ENCODE results near the gene KCNG1.
A peak's percentile ranks its signal among the peaks of the same experiment; 100 is the strongest.

KCNG1 gene

GRCh38 chr20:50975701-50976330 lies 47.1 kb downstream of the KCNG1 start:
- no peaks in the 10 kb centered on the region for H3K9me3 ChIP-seq (ENCODE audit: control insufficient read depth, insufficient read depth, low read depth, low read length)
- H3K27ac ChIP-seq (ENCODE audit: extremely low read depth, low read depth, low read length): no peak overlapping the region
- ChIA-PET POLR2A (no interaction called here), CTCF (interaction anchor here (1.6 kb wide), 1 partner anchor 181 kb away, joined by 3 read pairs; the partner anchor contains the start of gene BCAS4)
- no peak overlapping the region for H3K4me3 ChIP-seq (ENCODE audit: low read depth, low read length)
- no peaks in the 10 kb centered on the region for H3K4me1 ChIP-seq (ENCODE audit: control insufficient read depth, insufficient read depth, low read length)
- TF ChIP-seq ZIC2 (tag by site-specific recombination; IDR thresholded peaks at IDR 0.05) (peak; percentile 66), ZNF514 (tag by site-specific recombination; IDR thresholded peaks at IDR 0.05) (no peak), HOXD13 (CRISPR knock-in tag; IDR thresholded peaks at IDR 0.05; ENCODE audit: borderline replicate concordance) (no peak)
- no peaks in the 10 kb centered on the region for H3K36me3 ChIP-seq (ENCODE audit: control insufficient read depth in 2 of 2, insufficient read depth in 1 of 2, low read length in 2 of 2)

DNA sequence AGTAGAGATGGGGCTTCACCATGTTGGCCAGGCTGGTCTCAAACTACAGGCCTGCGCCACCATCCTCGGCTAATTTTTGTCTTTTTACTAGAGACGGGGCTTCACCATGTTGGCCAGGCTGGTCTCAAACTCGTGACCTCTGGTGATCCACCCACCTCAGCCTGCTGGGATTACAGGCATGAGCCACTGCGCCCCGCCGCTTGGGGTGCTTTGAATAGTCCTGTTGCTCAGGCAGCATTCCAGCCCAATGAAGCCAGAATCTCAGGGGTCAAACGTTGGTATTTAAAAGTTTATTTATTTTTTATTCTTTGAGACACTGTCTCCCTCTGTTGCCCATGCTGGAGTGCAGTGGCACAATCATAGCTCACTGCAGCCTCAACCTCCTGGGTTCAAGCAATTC lies 53.0 kb downstream of the KCNG1 start:
- H3K4me1 ChIP-seq (ENCODE audit: control insufficient read depth, insufficient read depth, low read length): no peaks in the 10 kb centered on the region
- H3K9me3 ChIP-seq (ENCODE audit: control insufficient read depth, insufficient read depth, low read depth, low read length): no peaks in the 10 kb centered on the region
- no peak for TF ChIP-seq ZNF169 (tag by site-specific recombination; IDR thresholded peaks at IDR 0.05)
- no peak for TF ChIP-seq ZNF624 (tag by site-specific recombination; IDR thresholded peaks at IDR 0.05)
- TF ChIP-seq ZNF138 (tag by site-specific recombination; IDR thresholded peaks at IDR 0.05; ENCODE audit: borderline replicate concordance): no peak
- H3K36me3 ChIP-seq (ENCODE audit: control insufficient read depth in 2 of 2, insufficient read depth in 1 of 2, low read length in 2 of 2): no peaks in the 10 kb centered on the region
- POLR2A ChIA-PET: no interaction called here
- CTCF ChIA-PET: no interaction called here
- H3K4me3 ChIP-seq (ENCODE audit: low read depth, low read length): no peak overlapping the region
- no peak overlapping the region for H3K27ac ChIP-seq (ENCODE audit: extremely low read depth, low read depth, low read length)

DNA sequence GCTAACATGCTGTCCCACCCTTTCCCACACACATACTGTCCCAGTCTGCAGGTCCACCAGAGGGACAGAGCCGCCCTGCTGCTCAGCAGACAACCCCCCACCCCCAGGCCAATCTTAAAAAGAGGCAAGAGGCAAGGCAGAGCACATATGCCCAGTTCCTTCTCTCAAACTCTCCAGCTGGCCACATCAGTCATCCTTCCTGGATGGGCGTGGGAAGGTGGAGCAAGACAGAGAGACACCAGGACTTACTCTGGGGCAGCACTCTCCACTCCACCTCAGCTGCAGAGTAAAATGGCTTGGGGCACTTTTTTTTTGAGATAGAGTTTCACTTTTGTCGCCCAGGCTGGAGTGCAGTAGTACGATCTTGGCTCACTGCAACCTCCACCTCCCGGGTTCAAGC lies 53.5 kb downstream of the KCNG1 start:
- no peak overlapping the region for H3K4me3 ChIP-seq (ENCODE audit: low read depth, low read length)
- TF ChIP-seq, protein P1, sequence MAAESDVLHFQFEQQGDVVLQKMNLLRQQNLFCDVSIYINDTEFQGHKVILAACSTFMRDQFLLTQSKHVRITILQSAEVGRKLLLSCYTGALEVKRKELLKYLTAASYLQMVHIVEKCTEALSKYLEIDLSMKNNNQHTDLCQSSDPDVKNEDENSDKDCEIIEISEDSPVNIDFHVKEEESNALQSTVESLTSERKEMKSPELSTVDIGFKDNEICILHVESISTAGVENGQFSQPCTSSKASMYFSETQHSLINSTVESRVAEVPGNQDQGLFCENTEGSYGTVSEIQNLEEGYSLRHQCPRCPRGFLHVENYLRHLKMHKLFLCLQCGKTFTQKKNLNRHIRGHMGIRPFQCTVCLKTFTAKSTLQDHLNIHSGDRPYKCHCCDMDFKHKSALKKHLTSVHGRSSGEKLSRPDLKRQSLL (tag by site-specific recombination; IDR thresholded peaks at IDR 0.05): no peak
- TF ChIP-seq AEBP2 (tag by site-specific recombination; IDR thresholded peaks at IDR 0.05; ENCODE audit: borderline replicate concordance) (no peak), ZNF19 (tag by site-specific recombination; IDR thresholded peaks at IDR 0.05; ENCODE audit: low read depth) (no peak), YY1 (tag by site-specific recombination; IDR thresholded peaks at IDR 0.05) (no peak), ZNF658 (tag by site-specific recombination; IDR thresholded peaks at IDR 0.05) (no peak), ZNF501 (tag by site-specific recombination; IDR thresholded peaks at IDR 0.05) (no peak), PRDM10 (tag by site-specific recombination; IDR thresholded peaks at IDR 0.05) (no peak), ATF2 (tag by site-specific recombination; IDR thresholded peaks at IDR 0.05; ENCODE audit: low read depth) (no peak)
- TF ChIP-seq, protein P2, sequence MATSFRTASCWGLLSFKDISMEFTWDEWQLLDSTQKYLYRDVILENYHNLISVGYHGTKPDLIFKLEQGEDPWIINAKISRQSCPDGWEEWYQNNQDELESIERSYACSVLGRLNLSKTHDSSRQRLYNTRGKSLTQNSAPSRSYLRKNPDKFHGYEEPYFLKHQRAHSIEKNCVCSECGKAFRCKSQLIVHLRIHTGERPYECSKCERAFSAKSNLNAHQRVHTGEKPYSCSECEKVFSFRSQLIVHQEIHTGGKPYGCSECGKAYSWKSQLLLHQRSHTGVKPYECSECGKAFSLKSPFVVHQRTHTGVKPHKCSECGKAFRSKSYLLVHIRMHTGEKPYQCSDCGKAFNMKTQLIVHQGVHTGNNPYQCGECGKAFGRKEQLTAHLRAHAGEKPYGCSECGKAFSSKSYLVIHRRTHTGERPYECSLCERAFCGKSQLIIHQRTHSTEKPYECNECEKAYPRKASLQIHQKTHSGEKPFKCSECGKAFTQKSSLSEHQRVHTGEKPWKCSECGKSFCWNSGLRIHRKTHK (tag by site-specific recombination; IDR thresholded peaks at IDR 0.05): no peak
- no peak overlapping the region for H3K27ac ChIP-seq (ENCODE audit: extremely low read depth, low read depth, low read length)
- CTCF ChIA-PET: interaction anchor here (0.6 to 2.5 kb wide), 3 partner anchors 12 to 117 kb away, joined by 3 to 12 read pairs (median 7); no protein-coding TSS in a partner anchor
- no peaks in the 10 kb centered on the region for H3K9me3 ChIP-seq (ENCODE audit: control insufficient read depth, insufficient read depth, low read depth, low read length)
- no peaks in the 10 kb centered on the region for H3K4me1 ChIP-seq (ENCODE audit: control insufficient read depth, insufficient read depth, low read length)
- POLR2A ChIA-PET: no interaction called here
- no peaks in the 10 kb centered on the region for H3K36me3 ChIP-seq (ENCODE audit: control insufficient read depth in 2 of 2, insufficient read depth in 1 of 2, low read length in 2 of 2)
